H1 (cell line): Measurements from ENCODE around the gene TEAD1. TPM values are rescaled to one million over a fixed set of nuclear protein-coding genes. Genes with fewer than 3 reads are reported as not detected.
A peak's percentile ranks its signal among the peaks of the same experiment; 100 is the strongest.

Experiments used
- CTCF ChIA-PET: fragments of 300-600 bp; sonication (Branson Sonifier 250); formaldehyde crosslinking; loops from one replicate; lab custom pipeline; 2021; ENCODE audit not compliant: partially characterized antibody; lab: Charles Lee
- POLR2A ChIA-PET: fragments of 300-600 bp; sonication (Branson Sonifier 250); formaldehyde crosslinking; loops from one replicate; lab custom pipeline; 2021; ENCODE audit warnings: inconsistent platforms; ENCODE audit not compliant: partially characterized antibody; lab: Charles Lee
- DNase-seq, 2 experiments: peaks; one replicate each; pipeline versions ENCODE4 v3.0.0 to v3.0.0-alpha.2; 2010 to 2022; ENCODE audit warnings: low spot score in 2 of 2, low read depth in 1 of 2, mixed read lengths in 1 of 2
- FAIRE-seq: peaks from 2 replicates; lab custom pipeline; 2011; peaks lifted over from hg19 to GRCh38; lab: Jason Lieb, UNC
- H2AFZ ChIP-seq: 2 replicates; pipeline ENCODE4 v1.8.1; 2012; ENCODE audit warnings: low read length, inconsistent platforms
- H2AK5ac ChIP-seq: 2 replicates; pipeline ENCODE4 v1.6.1; 2013; ENCODE audit warnings: low read depth, low read length
- H2BK120ac ChIP-seq: replicated peaks from 2 replicates; pipeline ENCODE3; 2013; ENCODE audit warnings: low read depth, low read length, inconsistent platforms
- H2BK12ac ChIP-seq: 2 replicates; pipeline ENCODE4 v1.6.1; 2013; ENCODE audit warnings: low read depth, low read length
- H2BK15ac ChIP-seq: 2 replicates; pipeline ENCODE4 v1.6.1; 2013; ENCODE audit warnings: low read length
- H2BK20ac ChIP-seq: 2 replicates; pipeline ENCODE4 v1.6.1; 2013; ENCODE audit warnings: low read length
- H2BK5ac ChIP-seq: 2 replicates; pipeline ENCODE4 v1.6.1; 2013; ENCODE audit warnings: low read depth, low read length
- H3K14ac ChIP-seq: 2 replicates; pipeline ENCODE4 v1.6.1; 2013; ENCODE audit warnings: inconsistent platforms; ENCODE audit not compliant: insufficient read length
- H3K18ac ChIP-seq: 2 replicates; pipeline ENCODE4 v1.6.1; 2013; ENCODE audit warnings: low read length; ENCODE audit errors: extremely low read depth
- H3K23ac ChIP-seq: 2 replicates; pipeline ENCODE4 v1.6.1; 2013; ENCODE audit warnings: inconsistent platforms; ENCODE audit not compliant: insufficient read length
- H3K23me2 ChIP-seq: 2 replicates; pipeline ENCODE4 v1.6.1; 2013; ENCODE audit warnings: low read depth, low read length
- H3K27ac ChIP-seq: 2 replicates; pipeline ENCODE4 v1.6.1; 2011; ENCODE audit warnings: low read depth, low read length, inconsistent platforms
- H3K27me3 ChIP-seq, 4 experiments: replicated peaks in 1 of 4; 1 replicate in 1 of 4; 2 replicates in 3 of 4; pipeline versions ENCODE4 v1.6.1 to v1.8.1; 2011 to 2013; ENCODE audit warnings: low read length in 3 of 4, mild to moderate bottlenecking in 3 of 4, inconsistent platforms in 2 of 4, mixed read lengths in 2 of 4, moderate library complexity in 1 of 4; ENCODE audit not compliant: control insufficient read depth in 3 of 4, insufficient read depth in 3 of 4; ENCODE audit errors: extremely low read depth in 1 of 4
- H3K36me3 ChIP-seq, 4 experiments: 2 replicates each; pipeline versions ENCODE4 v1.6.1 to v1.8.1; 2011 to 2013; ENCODE audit warnings: mild to moderate bottlenecking in 4 of 4, low read length in 3 of 4, moderate library complexity in 2 of 4, control low read depth in 1 of 4, inconsistent platforms in 1 of 4; ENCODE audit not compliant: insufficient read depth in 4 of 4, control insufficient read depth in 2 of 4
- H3K4ac ChIP-seq: replicated peaks from 2 replicates; pipeline ENCODE3; 2013; ENCODE audit warnings: low read length, low read depth, mixed read lengths, inconsistent platforms; ENCODE audit not compliant: insufficient read length
- H3K4me1 ChIP-seq, 4 experiments: replicated peaks in 1 of 4; 1 replicate in 1 of 4; 2 replicates in 3 of 4; pipeline versions ENCODE4 v1.6.1 to v1.8.1; 2011 to 2013; ENCODE audit warnings: low read length in 3 of 4, inconsistent platforms in 2 of 4, mixed read lengths in 1 of 4; ENCODE audit not compliant: insufficient read depth in 4 of 4, control insufficient read depth in 3 of 4
- H3K4me2 ChIP-seq, 2 experiments: 2 replicates each; pipeline versions ENCODE4 v1.6.1 to v1.8.1; 2011 to 2013; ENCODE audit warnings: low read depth in 2 of 2, low read length in 2 of 2, control low read depth in 1 of 2, inconsistent platforms in 1 of 2, mild to moderate bottlenecking in 1 of 2; ENCODE audit not compliant: insufficient read depth in 1 of 2
- H3K4me3 ChIP-seq, 4 experiments: fragments of 200-600, 300-600 bp in 1 of 4; sonication (generic), shearing (Covaris generic), sonication (Bioruptor Twin) in 1 of 4; 2 replicates each; pipeline versions ENCODE4 v1.5.1 to v1.8.1; 2011 to 2016; ENCODE audit warnings: low read length in 4 of 4, low read depth in 3 of 4, control low read depth in 2 of 4, inconsistent platforms in 2 of 4, mild to moderate bottlenecking in 2 of 4, mixed read lengths in 1 of 4, moderate library complexity in 1 of 4; ENCODE audit not compliant: insufficient read depth in 2 of 4; ENCODE audit errors: extremely low read depth in 1 of 4
- H3K56ac ChIP-seq: replicated peaks from 2 replicates; pipeline ENCODE3; 2013; ENCODE audit warnings: low read depth, mild to moderate bottlenecking, mixed read lengths, low read length, inconsistent platforms; ENCODE audit not compliant: insufficient read length
- H3K79me1 ChIP-seq: 2 replicates; pipeline ENCODE4 v1.6.1; 2013; ENCODE audit warnings: low read depth, low read length, control low read depth
- H3K79me2 ChIP-seq, 2 experiments: 2 replicates each; pipeline versions ENCODE4 v1.6.1 to v1.8.1; 2012 to 2013; ENCODE audit warnings: low read length in 2 of 2, mild to moderate bottlenecking in 2 of 2, inconsistent platforms in 1 of 2; ENCODE audit not compliant: insufficient read depth in 2 of 2, control insufficient read depth in 1 of 2
- H3K9ac ChIP-seq, 4 experiments: replicated peaks in 1 of 4; 1 replicate in 1 of 4; 2 replicates in 3 of 4; pipeline versions ENCODE4 v1.6.1 to v1.8.1; 2011 to 2013; ENCODE audit warnings: low read depth in 3 of 4, low read length in 3 of 4, control low read depth in 2 of 4, mild to moderate bottlenecking in 2 of 4, moderate library complexity in 2 of 4, inconsistent platforms in 1 of 4; ENCODE audit errors: extremely low read depth in 1 of 4
- H3K9me3 ChIP-seq, 2 experiments: 2 replicates each; pipeline versions ENCODE4 v1.6.1 to v1.8.1; 2012 to 2013; ENCODE audit warnings: mild to moderate bottlenecking in 2 of 2, moderate library complexity in 2 of 2, control low read depth in 1 of 2, inconsistent platforms in 1 of 2, low read depth in 1 of 2, low read length in 1 of 2, mixed read lengths in 1 of 2; ENCODE audit not compliant: insufficient read depth in 2 of 2
- H4K20me1 ChIP-seq, 2 experiments: replicated peaks in 1 of 2; 2 replicates each; pipeline versions ENCODE3 to v1.8.1; 2011 to 2013; ENCODE audit warnings: inconsistent platforms in 2 of 2, low read length in 2 of 2, mild to moderate bottlenecking in 1 of 2; ENCODE audit not compliant: insufficient read depth in 2 of 2, control insufficient read depth in 1 of 2
- H4K5ac ChIP-seq: 2 replicates; pipeline ENCODE4 v1.6.1; 2013; ENCODE audit warnings: low read length, low read depth, mixed read lengths, inconsistent platforms; ENCODE audit not compliant: insufficient read length
- H4K8ac ChIP-seq: 2 replicates; pipeline ENCODE4 v1.8.0; 2013; ENCODE audit warnings: mild to moderate bottlenecking, moderate library complexity, low read length, inconsistent platforms; ENCODE audit not compliant: insufficient read depth; ENCODE audit errors: extremely low read depth
- H4K91ac ChIP-seq: replicated peaks from 2 replicates; pipeline ENCODE3; 2013; ENCODE audit warnings: low read length, mixed read lengths, inconsistent platforms; ENCODE audit not compliant: insufficient read length
- EP300 ChIP-seq, 2 experiments: IDR thresholded peaks; 1 replicate in 1 of 2; 2 replicates in 1 of 2; pipeline ENCODE4 v1.6.1; 2011 to 2012; ENCODE audit warnings: low read depth in 2 of 2, low read length in 2 of 2, mild to moderate bottlenecking in 2 of 2, borderline replicate concordance in 1 of 2, inconsistent platforms in 1 of 2, moderate library complexity in 1 of 2
- GTF2F1 ChIP-seq: IDR thresholded peaks from 2 replicates; pipeline ENCODE4 v1.6.1; 2012; ENCODE audit warnings: low read depth, low read length, improper control_type of control experiment, borderline replicate concordance
- JUN ChIP-seq: IDR thresholded peaks from 2 replicates; pipeline ENCODE4 v1.6.1; 2011; ENCODE audit warnings: low read depth, mild to moderate bottlenecking, improper control_type of control experiment, low read length
- JUND ChIP-seq: IDR thresholded peaks from 2 replicates; pipeline ENCODE4 v1.6.1; 2011; ENCODE audit warnings: mild to moderate bottlenecking, improper control_type of control experiment, low read length
- POLR2A ChIP-seq, 2 experiments: IDR thresholded peaks; 1 replicate in 1 of 2; 2 replicates in 1 of 2; pipeline ENCODE4 v1.6.1; 2011; ENCODE audit warnings: low read depth in 2 of 2, low read length in 2 of 2, mild to moderate bottlenecking in 2 of 2; ENCODE audit errors: control extremely low read depth in 1 of 2
- POLR2AphosphoS5 ChIP-seq: IDR thresholded peaks from 2 replicates; pipeline ENCODE4 v1.6.1; 2011; ENCODE audit warnings: low read depth, low read length
- RFX5 ChIP-seq: IDR thresholded peaks from 2 replicates; pipeline ENCODE4 v1.6.1; 2011; ENCODE audit warnings: low read depth, low read length, improper control_type of control experiment, borderline replicate concordance
- RNF2 ChIP-seq: fragments of 200-900, 300-1000 bp; sonication (generic); IDR thresholded peaks from 2 replicates; pipeline ENCODE4 v1.7.1; 2016; ENCODE audit warnings: borderline replicate concordance, low read depth, mild to moderate bottlenecking, antibody characterized with exemption, low read length; ENCODE audit not compliant: poor library complexity, severe bottlenecking; ENCODE audit errors: missing control alignments
- SP4 ChIP-seq: IDR thresholded peaks from 2 replicates; pipeline ENCODE4 v1.6.1; 2012; ENCODE audit warnings: low read length, inconsistent platforms
- SRF ChIP-seq: IDR thresholded peaks from 2 replicates; pipeline ENCODE4 v1.6.1; 2011; ENCODE audit warnings: mild to moderate bottlenecking, low read depth, low read length, moderate library complexity
- WGBS, 2 experiments: shearing (Covaris generic) in 1 of 2; methylation state at CpG; one replicate each; pipeline versions ENCODE4 v1.1.6 to v1.1.7; 2013 to 2015; ENCODE audit warnings: low lambda C conversion rate in 2 of 2, mixed read lengths in 2 of 2, inconsistent platforms in 1 of 2, low coverage in 1 of 2, missing lambda C conversion rate in 1 of 2; ENCODE audit not compliant: insufficient replicate concordance in 2 of 2, insufficient coverage in 1 of 2, insufficient read length in 1 of 2; ENCODE audit errors: extremely low coverage in 1 of 2, missing lambda C conversion rate in 1 of 2; 5-methylcytosine and 5-hydroxymethylcytosine counted together
- polyA plus RNA-seq, 7 experiments: library from polyadenylated mRNA; depleted of rRNA in 3 of 7; stranded (reverse) in 5 of 7; unstranded in 2 of 7; fragments of >200 nt in 5 of 7; fragments of 200-250 nt in 2 of 7; gene quantifications; 1 replicate in 5 of 7; 2 replicates in 1 of 7; 4 replicates in 1 of 7; pipeline versions ENCODE4 v1.2.1 to v1.2.3, GENCODE V29; 2011 to 2013; ENCODE audit warnings: missing spikeins in 2 of 7, mixed read lengths in 2 of 7
- total RNA-seq: library from RNA; stranded (reverse); fragmentation: NEBNext Ultra II Directional; extraction: Animal tissue kit (Norgen Biotek cat#: 25700); gene quantifications from 2 replicates; pipeline ENCODE4 v1.2.1, GENCODE V29; 2021

Gene TEAD1
- total and polyA plus RNA-seq, 2 of the 8 experiments (the other 6 are each of a cell fraction or from before 2014, with no cell fraction given) = 15.6 to 67.4 TPM

GRCh38 chr11:12815931-12816494 lies 141.8 kb downstream of the TEAD1 start:
- H3K79me1 ChIP-seq = peaks cover 12% of the 10 kb centered on the region; the same call in 1 of the 2 replicates
- TF ChIP-seq RFX5 = no peak
- TF ChIP-seq RNF2 = no peak
- TF ChIP-seq JUND = no peak
- no peak for TF ChIP-seq POLR2A (IDR thresholded peaks at IDR 0.05; ENCODE audit: control extremely low read depth in 1 of 2, low read depth in 2 of 2, low read length in 2 of 2)
- no peak for TF ChIP-seq SP4
- TF ChIP-seq JUN = no peak
- TF ChIP-seq EP300 (IDR thresholded peaks at IDR 0.05; ENCODE audit: borderline replicate concordance in 1 of 2, low read depth in 2 of 2, low read length in 2 of 2) = no peak
- TF ChIP-seq SRF = no peak
- no peak for TF ChIP-seq POLR2AphosphoS5
- TF ChIP-seq GTF2F1 = no peak
- DNase-seq (no peak), FAIRE-seq (no peak)
- H2BK20ac ChIP-seq = no peak overlapping the region
- H2BK120ac ChIP-seq = no peak overlapping the region
- ChIA-PET POLR2A (interaction anchor here (0.8 kb wide), 1 partner anchor 12 kb away, joined by 4 read pairs; no protein-coding TSS in a partner anchor), CTCF (interaction anchor here (0.6 to 4.7 kb wide), 6 partner anchors 9 to 468 kb away, joined by 3 to 19 read pairs (median 4); no protein-coding TSS in a partner anchor)
- peaks cover 0 to 3% of the 10 kb centered on the region in 2 experiments for H4K20me1 ChIP-seq
- H3K79me2 ChIP-seq = peaks cover 0 to 84% of the 10 kb centered on the region in 2 experiments; a peak in 2 of 4 replicates
- H3K9ac ChIP-seq = no peak overlapping the region
- H3K56ac ChIP-seq = no peak overlapping the region
- H3K14ac ChIP-seq = no peak overlapping the region
- WGBS, 2 experiments = 85% methylated on average over 10 of the region's 10 CpGs; no CpG with 5 or more reads in 1 of the 2 experiments
- H2BK12ac ChIP-seq = peak overlapping the region; percentile 31; the same call in 1 of the 2 replicates
- no peak overlapping the region for H3K4me2 ChIP-seq
- no peak overlapping the region for H3K4ac ChIP-seq
- no peak overlapping the region for H4K8ac ChIP-seq
- H4K91ac ChIP-seq = no peak overlapping the region
- H2BK15ac ChIP-seq = no peak overlapping the region
- no peaks in the 10 kb centered on the region for H3K27me3 ChIP-seq
- H2AFZ ChIP-seq = no peak overlapping the region
- H2AK5ac ChIP-seq = no peak overlapping the region
- no peak overlapping the region for H3K4me3 ChIP-seq
- H2BK5ac ChIP-seq = no peak overlapping the region
- no peak overlapping the region for H3K27ac ChIP-seq
- H3K36me3 ChIP-seq = no peaks in the 10 kb centered on the region
- no peak overlapping the region for H3K18ac ChIP-seq
- no peak overlapping the region for H3K23ac ChIP-seq
- H3K4me1 ChIP-seq = peaks cover 3 to 6% (median 5%) of the 10 kb centered on the region in 4 experiments; a peak in 6 of 7 replicates
- H3K9me3 ChIP-seq = no peaks in the 10 kb centered on the region
- no peaks in the 10 kb centered on the region for H3K23me2 ChIP-seq
- no peak overlapping the region for H4K5ac ChIP-seq
